ENCODE data around the gene PIP5K1C. TPM values are rescaled to one million over a fixed set of nuclear protein-coding genes. Genes with fewer than 3 reads are reported as not detected.

The PIP5K1C gene
- total RNA-seq, 1 experiment from 2014 or later = 24.5 TPM

- Histone ChIP-seq H3K36me3 (ENCODE audit: control insufficient read depth, insufficient read depth, low read length) (no peaks in the 10 kb centered on the region), H3K9me3 (no peaks in the 10 kb centered on the region), H3K27me3 (replicated peaks; ENCODE audit: control insufficient read depth, insufficient read depth, low read length) (no peaks in the 10 kb centered on the region), H3K4me1 (no peaks in the 10 kb centered on the region), H3K4me3 (ENCODE audit: low read depth, low read length) (no peak overlapping the region)
- Mint-ChIP-seq H3K27ac (ENCODE audit: unreplicated experiment) (peak overlapping the region; percentile 98), H3K9me3 (ENCODE audit: unreplicated experiment) (no peaks in the 10 kb centered on the region), H3K4me1 (ENCODE audit: low read depth, unreplicated experiment) (peaks cover 7% of the 10 kb centered on the region), H3K4me3 (ENCODE audit: unreplicated experiment) (peak overlapping the region; percentile 92), H3K27me3 (ENCODE audit: insufficient read depth, unreplicated experiment) (no peaks in the 10 kb centered on the region), H3K36me3 (ENCODE audit: insufficient read depth, unreplicated experiment) (peaks cover 31% of the 10 kb centered on the region)
- CTCF ChIA-PET = no interaction called here
- TSS peak; percentile 54 for BruUV-seq (replicated peaks)
- TF ChIP-seq CTCF (IDR thresholded peaks at IDR 0.05; ENCODE audit: insufficient read depth in 1 of 2, low read depth in 1 of 2, low read length in 1 of 2, severe bottlenecking in 1 of 2, unreplicated experiment in 1 of 2) = no peak
- POLR2A ChIA-PET = interaction anchor here (0.6 kb wide), 1 partner anchor 536 kb away, joined by 6 read pairs; no protein-coding TSS in a partner anchor
- no peak for DNase-seq
- intact Hi-C loops (cut with micrococcal nuclease; ENCODE audit: unreplicated experiment) = loop anchor here (10.0 kb wide), 1 partner anchor 73 kb away; the partner anchor contains the start of gene MFSD12
These were observed 72.9 kb downstream of the PIP5K1C start for GRCh38 chr19:3627351-3627723.

- Mint-ChIP-seq H3K9me3 (ENCODE audit: unreplicated experiment) (no peaks in the 10 kb centered on the region), H3K27ac (ENCODE audit: unreplicated experiment) (peak within 1 kb of the TSS; percentile 98), H3K36me3 (ENCODE audit: insufficient read depth, unreplicated experiment) (peaks cover 31% of the 10 kb centered on the region), H3K4me3 (ENCODE audit: unreplicated experiment) (peak within 1 kb of the TSS; percentile 92), H3K27me3 (ENCODE audit: insufficient read depth, unreplicated experiment) (no peaks in the 10 kb centered on the region), H3K4me1 (ENCODE audit: low read depth, unreplicated experiment) (peaks cover 7% of the 10 kb centered on the region)
- ChIA-PET CTCF (no interaction called here), POLR2A (interaction anchor here (0.6 kb wide), 1 partner anchor 537 kb away, joined by 6 read pairs; no protein-coding TSS in a partner anchor)
- no peaks in the 10 kb centered on the region for H3K9me3 ChIP-seq
- no peaks in the 10 kb centered on the region for H3K4me1 ChIP-seq
- H3K36me3 ChIP-seq (ENCODE audit: control insufficient read depth, insufficient read depth, low read length) = no peaks in the 10 kb centered on the region
- no peak for TF ChIP-seq CTCF (IDR thresholded peaks at IDR 0.05; ENCODE audit: insufficient read depth in 1 of 2, low read depth in 1 of 2, low read length in 1 of 2, severe bottlenecking in 1 of 2, unreplicated experiment in 1 of 2)
- DNase-seq = peak; percentile 98 to 99
- no peaks in the 10 kb centered on the region for H3K27me3 ChIP-seq (replicated peaks; ENCODE audit: control insufficient read depth, insufficient read depth, low read length)
- peak within 1 kb of the TSS; percentile 98 for H3K4me3 ChIP-seq (ENCODE audit: low read depth, low read length)
- intact Hi-C loops (cut with micrococcal nuclease; ENCODE audit: unreplicated experiment) = loop anchor here (10.0 kb wide), 1 partner anchor 72 kb away; the partner anchor contains the start of gene MFSD12
- BruUV-seq (replicated peaks) = no TSS peak
These were observed 73.6 kb downstream of the PIP5K1C start, which contains the start of gene CACTIN for GRCh38 chr19:3626473-3627350. CACTIN (minus strand) TSS chr19:3626790; CDS start chr19:3626762, 28 bp downstream.

GRCh38 chr19:3625996-3626472 is 74.2 kb downstream of the PIP5K1C start:
- TSS peak; percentile 23 for BruUV-seq (replicated peaks)
- no peaks in the 10 kb centered on the region for H3K27me3 Mint-ChIP-seq (ENCODE audit: insufficient read depth, unreplicated experiment)
- peak overlapping the region; percentile 98 for H3K4me3 ChIP-seq (ENCODE audit: low read depth, low read length)
- no peaks in the 10 kb centered on the region; the same call in 1 of the 2 replicates for H3K36me3 ChIP-seq (ENCODE audit: control insufficient read depth, insufficient read depth, low read length)
- TF ChIP-seq CTCF (IDR thresholded peaks at IDR 0.05; ENCODE audit: insufficient read depth in 1 of 2, low read depth in 1 of 2, low read length in 1 of 2, severe bottlenecking in 1 of 2, unreplicated experiment in 1 of 2) = no peak
- ChIA-PET POLR2A (no interaction called here), CTCF (no interaction called here)
- no peaks in the 10 kb centered on the region for H3K4me1 ChIP-seq
- H3K27me3 ChIP-seq (replicated peaks; ENCODE audit: control insufficient read depth, insufficient read depth, low read length) = no peaks in the 10 kb centered on the region
- no peaks in the 10 kb centered on the region for H3K9me3 Mint-ChIP-seq (ENCODE audit: unreplicated experiment)
- peaks cover 35% of the 10 kb centered on the region for H3K36me3 Mint-ChIP-seq (ENCODE audit: insufficient read depth, unreplicated experiment)
- peak overlapping the region; percentile 98 for H3K27ac Mint-ChIP-seq (ENCODE audit: unreplicated experiment)
- peaks cover 7% of the 10 kb centered on the region for H3K4me1 Mint-ChIP-seq (ENCODE audit: low read depth, unreplicated experiment)
- intact Hi-C loops (cut with micrococcal nuclease; ENCODE audit: unreplicated experiment) = loop anchor here (10.0 kb wide), 1 partner anchor 71 kb away; the partner anchor contains the start of gene MFSD12
- no peaks in the 10 kb centered on the region for H3K9me3 ChIP-seq
- peak overlapping the region; percentile 92 for H3K4me3 Mint-ChIP-seq (ENCODE audit: unreplicated experiment)
- no peak for DNase-seq
